ENCODE data around the gene RSRC1.
"Not testable (repeated sequence)": the region's sequence is repeated elsewhere in the genome, so short reads cannot be mapped to it uniquely, and the experiment has no call there.

RSRC1 gene

GRCh38 chr3:158278187-158278586 lies 168.3 kb downstream of the RSRC1 start:
- no peak for DNase-seq
- intact Hi-C loops (cut with DNase I), result no loop called here

DNA sequence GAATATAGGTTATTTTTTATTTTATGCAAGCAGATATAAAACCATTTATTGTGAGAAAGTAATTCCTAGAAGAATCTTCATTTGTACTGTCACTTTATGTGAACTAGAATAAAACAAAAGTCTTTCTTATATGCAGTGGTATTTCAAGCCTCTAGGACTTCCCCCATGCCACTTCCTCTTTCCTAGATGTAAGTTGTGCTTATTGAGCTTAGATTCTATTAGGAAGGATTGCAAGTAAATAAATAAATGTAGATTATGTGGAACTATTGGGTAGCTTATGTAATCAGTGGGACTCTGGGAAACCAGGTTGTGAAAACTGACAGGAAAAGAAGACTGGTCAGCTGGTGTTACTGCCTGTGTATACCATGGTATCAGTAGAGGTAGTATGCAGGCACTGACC lies 169.7 kb downstream of the RSRC1 start:
- intact Hi-C loops (cut with DNase I), result no loop called here
- DNase-seq, result no peak

- intact Hi-C loops (cut with DNase I), result no loop called here
- no peak for DNase-seq
Observed at GRCh38 chr3:158295771-158296170, 185.9 kb downstream of the RSRC1 start.

GRCh38 chr3:158297940-158298339 lies 188.1 kb downstream of the RSRC1 start:
- no peak for DNase-seq
- intact Hi-C loops (cut with DNase I), result no loop called here

DNA sequence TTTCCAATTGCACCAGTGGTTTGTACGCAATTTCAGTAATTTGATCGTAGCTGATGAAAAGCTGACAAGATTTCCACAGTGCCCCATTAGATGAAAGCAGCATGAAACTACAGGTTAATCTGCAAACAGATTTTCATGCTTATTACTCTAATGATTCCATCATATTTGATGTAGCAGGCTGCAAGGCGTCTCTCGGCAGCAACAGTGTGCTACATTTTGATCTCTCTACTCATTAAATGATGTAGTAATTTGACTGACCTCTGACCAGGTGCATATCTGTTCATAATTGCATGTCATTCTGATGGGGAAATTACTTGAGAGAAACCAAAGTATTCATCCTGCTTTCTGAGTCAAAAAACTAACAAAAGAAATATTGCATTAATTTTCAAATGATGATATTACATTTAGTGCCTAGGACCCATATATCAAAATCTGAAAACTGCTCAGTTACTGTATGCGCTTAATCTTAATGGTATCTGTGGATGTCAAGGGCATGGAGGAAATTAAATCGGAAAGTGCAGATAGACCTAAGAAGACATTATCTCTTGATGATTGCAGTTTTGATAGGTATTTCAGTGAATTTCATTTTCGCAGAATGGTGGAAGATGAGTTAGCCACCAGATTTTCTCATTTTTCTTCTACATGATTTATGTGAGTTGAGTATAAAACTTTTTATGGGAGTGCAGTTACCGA lies 198.5 kb downstream of the RSRC1 start:
- no peak for DNase-seq
- intact Hi-C loops (cut with DNase I), result no loop called here

GRCh38 chr3:158312560-158313141 lies 202.8 kb downstream of the RSRC1 start:
- intact Hi-C loops (cut with DNase I), result no loop called here
- DNase-seq, result no peak

DNA sequence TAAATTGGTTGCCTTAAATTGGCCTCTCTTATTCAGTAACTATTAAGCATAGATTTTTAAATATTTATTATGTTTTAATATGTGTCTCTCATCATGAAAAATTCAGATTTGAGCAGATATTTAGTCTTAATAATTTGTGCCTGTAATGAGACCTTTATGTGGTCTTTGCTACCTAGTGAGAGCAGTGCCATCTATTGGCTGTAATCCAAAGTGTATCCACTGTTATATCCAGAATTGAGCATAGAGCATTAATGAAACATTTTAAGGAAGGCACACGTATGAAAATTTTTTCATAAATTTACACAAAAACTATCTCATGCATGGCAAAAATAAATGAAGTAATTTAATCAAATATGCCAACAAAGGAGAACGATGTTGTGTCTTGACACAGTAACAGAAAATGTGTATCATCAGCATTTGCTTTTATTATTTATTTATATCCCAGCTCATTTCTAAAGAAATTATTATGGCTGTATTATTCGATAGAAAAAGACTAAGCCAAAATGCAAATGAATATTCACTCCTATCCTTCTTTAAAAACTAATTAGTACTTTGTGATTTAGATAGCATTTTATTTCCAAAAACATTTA lies 203.5 kb downstream of the RSRC1 start:
- peak in 5 of 42 donors; percentile 2 to 42 (median 15) for DNase-seq
- intact Hi-C loops (cut with DNase I), result no loop called here

GRCh38 chr3:158314426-158315357 lies 204.8 kb downstream of the RSRC1 start:
- intact Hi-C loops (cut with DNase I), result no loop called here
- no peak for DNase-seq

- DNase-seq, result peak; percentile 4 to 73 (median 45)
- intact Hi-C loops (cut with DNase I), result not testable (repeated sequence)
Observed at GRCh38 chr3:158329696-158330441, 220.0 kb downstream of the RSRC1 start.

DNA sequence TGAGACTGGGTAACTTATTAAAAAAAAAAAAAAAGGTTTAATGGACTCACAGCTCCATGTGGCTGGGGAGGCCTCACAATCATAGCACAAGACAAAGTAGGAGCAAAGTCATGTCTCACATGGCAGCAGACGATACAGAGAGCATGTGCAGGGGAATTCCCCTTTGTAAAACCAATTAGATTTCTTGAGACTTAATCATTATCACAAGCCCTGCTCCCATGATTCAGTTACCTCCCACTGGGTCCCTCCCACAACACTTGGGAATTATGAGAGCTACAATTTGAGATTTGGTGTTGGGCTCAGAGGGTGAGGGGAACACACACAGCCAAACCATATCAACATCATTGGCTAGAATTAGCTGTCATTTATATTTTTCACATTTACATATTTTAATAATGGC lies 221.0 kb downstream of the RSRC1 start:
- intact Hi-C loops (cut with DNase I), result no loop called here
- DNase-seq, result peak in 3 of 42 donors; percentile 4 to 47 (median 4)

GRCh38 chr3:158333736-158334135 lies 223.8 kb downstream of the RSRC1 start:
- intact Hi-C loops (cut with DNase I), result no loop called here
- DNase-seq, result no peak

GRCh38 chr3:158337110-158337509 lies 227.2 kb downstream of the RSRC1 start:
- intact Hi-C loops (cut with DNase I), result no loop called here
- DNase-seq, result no peak

- no peak for DNase-seq
- intact Hi-C loops (cut with DNase I), result no loop called here
Observed at GRCh38 chr3:158339638-158340037, 229.7 kb downstream of the RSRC1 start.

- intact Hi-C loops (cut with DNase I); DNase-seq: not testable (repeated sequence)
Observed at GRCh38 chr3:158340951-158341350, 231.1 kb downstream of the RSRC1 start.

DNA sequence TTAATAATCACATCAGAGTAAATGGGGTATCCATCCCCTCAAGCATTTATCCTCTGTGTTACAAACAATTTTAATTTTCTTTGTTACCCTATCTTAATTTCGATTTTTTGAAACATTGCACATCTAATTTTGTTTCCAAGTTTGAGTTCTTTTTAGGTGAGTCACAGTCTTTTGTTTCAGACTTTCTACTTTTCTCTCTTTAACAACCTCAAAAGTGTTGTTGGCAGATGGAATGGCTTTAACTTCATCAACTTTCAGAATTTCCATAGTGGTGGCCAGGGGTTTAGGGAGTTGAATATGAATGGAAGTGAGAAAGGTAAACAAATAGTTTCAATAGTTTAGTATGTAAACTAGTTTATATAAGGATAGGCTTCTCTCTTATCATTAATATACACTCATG lies 238.1 kb downstream of the RSRC1 start:
- intact Hi-C loops (cut with DNase I), result no loop called here
- no peak for DNase-seq

DNA sequence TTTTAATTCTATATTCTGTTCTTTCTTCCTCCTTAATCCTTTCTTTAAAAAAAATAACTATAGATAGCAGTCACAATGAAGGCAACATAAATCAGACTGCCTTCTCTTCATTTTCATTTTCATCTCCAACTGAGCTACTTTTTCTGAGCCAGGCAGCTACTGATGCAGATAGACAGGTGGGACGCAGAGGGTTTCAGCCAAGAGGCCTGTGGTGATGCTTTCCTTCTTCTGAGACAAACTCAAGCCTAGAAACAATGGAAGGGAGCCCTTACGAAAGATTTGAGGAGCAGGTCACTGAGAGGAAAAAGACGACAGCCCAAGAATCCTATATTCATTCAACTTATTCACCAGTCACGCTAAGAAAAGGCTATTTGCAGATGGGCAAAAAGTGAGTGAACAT lies 241.1 kb downstream of the RSRC1 start:
- intact Hi-C loops (cut with DNase I), result no loop called here

DNA sequence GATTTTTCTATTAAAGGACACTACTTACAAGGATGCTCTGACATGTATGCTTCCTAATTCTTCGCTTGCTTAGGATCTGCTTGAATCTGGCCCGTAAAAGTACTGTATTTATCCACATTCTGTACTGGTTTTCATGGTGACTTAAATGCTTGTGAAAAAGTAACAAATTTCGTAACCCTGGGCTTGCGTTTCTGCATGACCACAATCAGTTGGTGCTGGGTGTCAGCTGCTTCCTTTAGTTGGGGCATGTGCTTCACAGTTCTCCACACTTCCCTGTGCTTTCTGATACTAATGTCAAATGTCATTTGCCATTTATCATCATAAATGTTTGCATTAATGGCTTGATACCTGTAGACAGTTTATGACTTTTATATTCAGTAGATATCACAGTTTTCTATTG lies 242.7 kb downstream of the RSRC1 start:
- DNase-seq, result no peak
- intact Hi-C loops (cut with DNase I), result no loop called here

More for the DNA sequence above, 241.1 kb downstream of the RSRC1 start:
- no peak for DNase-seq

GRCh38 chr3:158354713-158355112 lies 244.8 kb downstream of the RSRC1 start:
- no peak for DNase-seq
- intact Hi-C loops (cut with DNase I), result no loop called here

All from head of caudate nucleus (tissue), 42 donors.